Dermis blood vessel endothelial cell (primary cell): ENCODE data around the gene METTL22. TPM values are rescaled to one million over a fixed set of nuclear protein-coding genes. Genes with fewer than 3 reads are reported as not detected.

Source experiments
- DNase-seq: peaks from one replicate; pipeline ENCODE4 v3.0.0; 2010
- total RNA-seq: library from RNA; depleted of rRNA; stranded (reverse); fragments of >200 nt; gene quantifications from 2 replicates; pipeline ENCODE4 v1.2.3, GENCODE V29; 2014

The METTL22 gene
- total RNA-seq, 1 donor from 2014 or later, result 27.1 TPM

GRCh38 chr16:8669481-8669880, 48.0 kb downstream of the METTL22 start:
- no peak for DNase-seq

- no peak for DNase-seq
Measured at GRCh38 chr16:8670014-8670560, 48.6 kb downstream of the METTL22 start.

GRCh38 chr16:8673611-8674412, 52.3 kb downstream of the METTL22 start:
- DNase-seq, result no peak

- DNase-seq, result peak; percentile 81
Measured at GRCh38 chr16:8674413-8675022, 53.0 kb downstream of the METTL22 start, which contains the start of gene ABAT. Gene ABAT, plus strand, starts transcription at chr16:8674617. Its CDS starts 61,123 bp downstream, at chr16:8735740.

- no peak for DNase-seq
Measured at GRCh38 chr16:8675183-8676159, 54.0 kb downstream of the METTL22 start.

- DNase-seq, result no peak
Measured at GRCh38 chr16:8676160-8676547, 54.7 kb downstream of the METTL22 start.

GRCh38 chr16:8676737-8677375, 55.4 kb downstream of the METTL22 start:
- no peak for DNase-seq

GRCh38 chr16:8677481-8677880, 56.0 kb downstream of the METTL22 start:
- DNase-seq, result no peak

- no peak for DNase-seq
Measured at GRCh38 chr16:8678068-8678927, 56.8 kb downstream of the METTL22 start.

GRCh38 chr16:8679151-8679550, 57.7 kb downstream of the METTL22 start:
- DNase-seq, result no peak

- DNase-seq, result no peak
Measured at GRCh38 chr16:8682551-8683259, 61.2 kb downstream of the METTL22 start.

- DNase-seq, result no peak
Measured at GRCh38 chr16:8683640-8684039, 62.1 kb downstream of the METTL22 start.

- no peak for DNase-seq
Measured at GRCh38 chr16:8685617-8686016, 64.1 kb downstream of the METTL22 start.

GRCh38 chr16:8686031-8686621, 64.6 kb downstream of the METTL22 start:
- DNase-seq, result no peak

GRCh38 chr16:8686879-8687278, 65.4 kb downstream of the METTL22 start:
- no peak for DNase-seq

- DNase-seq, result no peak
Measured at GRCh38 chr16:8689686-8690085, 68.2 kb downstream of the METTL22 start.

GRCh38 chr16:8691728-8692127, 70.2 kb downstream of the METTL22 start:
- no peak for DNase-seq

GRCh38 chr16:8694795-8695728, 73.6 kb downstream of the METTL22 start:
- DNase-seq, result no peak

- no peak for DNase-seq
Measured at GRCh38 chr16:8696880-8697279, 75.4 kb downstream of the METTL22 start.
